Activated naive CD4-positive, alpha-beta T cell treated with Interleukin-2 at 50 U/mL for 16 hours (primary cell): Measurements from ENCODE around the gene EFEMP2.

ENCODE experiments used
- DNase-seq: peaks from one replicate; pipeline ENCODE4 v3.0.0-alpha.2; 2020

Gene EFEMP2

DNA sequence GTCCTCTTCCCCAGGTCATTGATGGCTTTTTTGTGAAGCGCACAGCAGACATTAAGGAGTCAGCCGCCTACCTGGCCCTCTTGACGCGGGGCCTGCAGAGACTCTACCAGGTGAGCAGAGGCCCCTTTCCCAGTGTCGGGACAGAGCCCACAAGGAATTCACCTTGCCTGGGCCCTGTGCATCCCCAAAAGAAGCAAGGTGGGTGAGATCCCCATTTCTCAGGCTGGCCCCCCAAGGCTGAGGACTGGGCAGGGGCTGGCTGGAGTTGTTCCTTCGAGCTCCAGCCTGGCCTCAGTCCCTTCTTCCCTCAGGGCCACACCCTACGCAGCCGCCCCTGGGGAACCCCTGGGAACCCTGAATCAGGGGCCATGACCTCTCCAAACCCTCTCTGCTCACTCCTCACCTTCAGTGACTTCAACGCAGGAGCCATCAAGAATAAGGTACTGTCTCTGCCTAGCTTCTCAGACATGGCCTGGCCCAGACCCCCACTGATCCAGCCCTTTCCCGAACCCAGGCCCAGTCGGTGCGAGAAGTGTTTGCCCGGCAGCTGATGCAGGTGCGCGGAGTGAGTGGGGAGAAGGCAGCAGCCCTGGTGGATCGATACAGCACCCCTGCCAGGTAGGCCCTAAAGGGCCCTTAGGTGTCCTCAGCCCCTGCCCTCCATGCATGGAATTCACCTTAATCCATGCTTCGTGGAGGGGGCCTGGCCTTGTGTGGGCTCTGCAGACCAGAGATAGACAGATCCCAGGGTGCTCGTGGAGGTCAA, 7.7 kb downstream of the EFEMP2 start:
- no peak for DNase-seq

GRCh38 chr11:65863889-65864705, 8.5 kb downstream of the EFEMP2 start:
- DNase-seq: no peak

GRCh38 chr11:65862941-65863888, 9.4 kb downstream of the EFEMP2 start:
- no peak for DNase-seq

- no peak for DNase-seq
These were observed 10.3 kb downstream of the EFEMP2 start for GRCh38 chr11:65862191-65862735.

DNA sequence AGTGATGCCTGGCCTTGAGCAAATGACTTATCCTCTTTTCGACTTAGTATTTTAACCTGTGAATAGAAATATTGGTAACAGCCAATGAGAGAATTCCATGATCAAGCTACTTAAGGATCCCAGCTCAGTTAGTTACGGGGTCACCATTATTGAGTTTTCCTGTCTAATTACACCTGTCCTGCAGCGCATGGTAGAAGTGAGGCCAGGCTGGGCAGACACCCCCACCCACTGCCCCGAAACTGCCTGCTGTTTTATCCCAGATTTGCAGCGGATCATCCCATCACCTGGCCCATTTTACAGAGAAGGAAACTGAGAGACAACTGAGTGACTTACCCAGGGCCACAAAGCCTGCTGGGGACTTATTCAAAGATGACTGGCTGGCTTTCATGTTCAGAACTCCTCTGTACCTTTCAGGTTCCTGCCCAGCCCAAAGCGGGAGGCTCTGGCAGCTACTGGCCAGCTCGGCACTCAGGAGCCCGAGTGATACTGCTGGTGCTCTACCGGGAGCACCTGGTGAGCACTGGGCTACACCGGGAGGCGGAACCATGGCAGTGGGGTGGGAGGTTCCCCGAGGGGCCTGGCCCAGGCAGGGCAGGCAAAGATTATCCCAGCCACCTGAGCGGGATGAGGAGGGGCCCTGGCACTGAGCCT, 10.9 kb downstream of the EFEMP2 start:
- no peak for DNase-seq

DNA sequence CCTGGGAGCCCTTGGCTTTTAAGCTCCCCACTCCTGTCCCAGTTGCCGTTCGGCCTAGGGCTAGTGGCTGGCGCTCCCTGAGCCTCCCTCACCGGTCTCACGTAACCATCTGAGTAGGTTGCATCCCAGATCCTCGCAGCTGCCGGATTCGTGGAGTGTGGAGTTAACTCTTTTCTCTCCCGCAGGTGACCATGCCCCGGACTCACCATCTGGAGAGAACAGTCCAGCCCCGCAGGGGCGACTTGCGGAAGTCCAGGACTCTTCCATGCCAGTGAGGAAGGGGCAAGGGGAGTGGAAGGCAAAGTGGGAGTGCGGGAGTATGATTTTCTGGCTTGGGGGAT, 11.5 kb downstream of the EFEMP2 start:
- no peak for DNase-seq

- peak; percentile 95 for DNase-seq
These were observed 12.1 kb downstream of the EFEMP2 start, which contains the start of gene MUS81 for GRCh38 chr11:65860278-65861164. MUS81 (plus strand) TSS chr11:65860433; CDS start chr11:65860754, 321 bp downstream.

- DNase-seq: peak; percentile 41
These were observed 12.8 kb downstream of the EFEMP2 start for GRCh38 chr11:65859812-65860277.

DNA sequence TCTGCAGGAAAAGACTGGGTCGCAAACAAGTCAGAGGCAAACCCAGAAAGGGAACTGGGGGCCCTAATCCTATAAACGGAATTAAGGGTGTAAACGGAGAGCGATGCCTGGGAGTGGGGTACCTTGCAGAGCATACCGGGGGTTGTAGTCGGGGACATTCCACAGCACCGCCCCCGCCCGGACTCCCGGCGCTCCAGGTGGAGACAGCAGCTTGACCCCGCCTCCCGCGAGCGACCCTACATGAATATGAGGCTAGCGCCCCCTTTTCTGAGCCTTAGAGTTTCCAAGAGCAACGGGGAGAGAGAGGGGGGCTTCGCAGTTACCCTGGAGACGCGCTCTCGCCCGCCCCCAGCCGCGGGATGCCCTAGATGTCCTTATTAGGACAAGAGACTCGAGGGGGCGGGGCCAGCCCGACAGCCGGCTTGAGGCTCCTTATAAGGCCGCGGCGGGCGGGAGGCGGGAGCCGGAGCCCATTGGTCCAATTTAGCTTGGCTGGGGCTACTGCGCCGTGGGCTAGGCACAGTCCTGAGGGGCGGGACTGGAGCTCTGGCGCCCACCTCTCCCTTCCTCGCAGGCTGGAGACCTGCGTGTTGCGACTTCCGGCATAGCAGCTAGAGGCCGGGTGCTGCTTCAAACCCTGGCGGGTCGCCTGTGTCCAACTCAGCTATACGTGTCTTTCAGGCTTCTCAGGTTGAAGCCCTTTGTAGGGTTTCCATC, 13.3 kb downstream of the EFEMP2 start:
- peak; percentile 97 for DNase-seq

- DNase-seq: no peak
These were observed 13.9 kb downstream of the EFEMP2 start for GRCh38 chr11:65858681-65859087.

GRCh38 chr11:65857853-65858680, 14.5 kb downstream of the EFEMP2 start, which contains the start of gene CFL1:
CFL1 (minus strand) TSS chr11:65858180; CDS start chr11:65858099, 81 bp downstream.
- DNase-seq: peak; percentile 97

DNA sequence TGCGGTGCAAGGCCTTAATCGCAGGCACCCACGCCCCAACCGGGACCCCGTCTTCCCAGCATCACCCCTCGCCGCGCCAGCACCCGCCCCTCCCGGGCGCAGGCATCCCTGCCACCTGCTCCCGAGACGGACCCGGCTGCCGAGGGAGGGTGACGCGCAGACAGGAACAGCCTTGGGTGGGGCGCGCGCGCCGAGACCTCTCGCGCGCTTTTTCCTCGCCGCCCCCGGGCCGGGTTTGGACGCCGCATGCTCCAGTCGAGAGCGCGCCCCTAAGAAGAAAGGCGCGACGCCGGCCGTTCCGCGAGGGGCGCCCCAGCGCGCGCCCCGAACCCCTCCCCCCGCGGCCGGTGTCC, 15.1 kb downstream of the EFEMP2 start:
- peak; percentile 66 for DNase-seq

DNA sequence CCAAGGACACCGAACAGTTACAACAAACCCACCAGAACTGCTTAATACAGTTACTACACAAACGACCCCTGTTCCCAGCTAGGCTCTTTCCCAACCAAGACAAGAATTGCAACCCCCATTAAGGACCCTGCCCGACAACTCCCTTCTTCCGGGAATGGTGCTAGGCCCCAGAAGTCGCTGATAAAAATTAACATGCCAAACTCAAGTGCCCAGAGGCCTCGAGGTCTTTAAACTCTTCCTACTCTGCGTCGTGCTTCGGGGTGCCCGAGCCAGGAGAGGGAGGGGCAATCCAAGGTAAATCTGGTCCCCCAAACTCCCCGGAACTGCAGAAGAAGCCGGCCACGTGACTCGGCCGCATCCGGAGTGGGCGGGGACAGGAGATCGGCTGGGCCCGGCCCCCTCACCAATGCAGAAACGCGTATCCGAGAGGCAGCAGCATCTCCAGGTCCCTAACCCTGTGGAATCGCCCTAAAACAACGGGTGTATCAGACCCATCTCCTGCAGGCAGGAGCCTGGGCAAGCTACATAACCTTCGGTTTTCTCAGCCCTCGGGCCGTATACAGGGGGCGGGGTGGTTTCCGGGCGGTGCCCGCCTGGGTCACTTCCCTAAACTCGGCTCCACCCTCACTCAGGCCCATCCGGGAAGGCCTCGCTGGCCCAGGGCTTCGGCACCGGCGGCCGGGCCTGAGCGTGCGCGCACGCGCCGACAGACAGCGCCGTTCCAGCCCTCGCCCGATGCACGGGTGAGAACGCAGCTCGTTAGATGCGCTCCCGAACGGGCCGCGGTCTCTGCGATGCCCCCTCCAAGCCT, 15.7 kb downstream of the EFEMP2 start:
- peak; percentile 85 for DNase-seq

DNA sequence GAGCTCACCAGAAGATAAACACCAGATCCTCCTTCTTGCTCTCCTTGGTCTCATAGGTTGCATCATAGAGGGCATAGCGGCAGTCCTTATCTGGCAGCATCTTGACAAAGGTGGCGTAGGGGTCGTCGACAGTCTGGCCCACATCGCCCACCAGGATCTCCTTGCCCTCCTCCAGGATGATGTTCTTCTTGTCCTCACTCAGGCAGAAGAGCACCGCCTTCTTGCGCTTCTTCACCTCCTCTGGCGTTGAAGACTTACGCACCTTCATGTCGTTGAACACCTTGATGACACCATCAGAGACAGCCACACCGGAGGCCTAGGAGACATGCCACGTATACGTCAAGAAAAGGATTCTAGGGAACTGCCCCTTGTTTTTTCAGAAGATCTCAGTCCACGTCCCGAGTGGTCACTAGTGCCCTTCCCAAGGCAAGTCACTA, 16.7 kb downstream of the EFEMP2 start:
- no peak for DNase-seq

DNA sequence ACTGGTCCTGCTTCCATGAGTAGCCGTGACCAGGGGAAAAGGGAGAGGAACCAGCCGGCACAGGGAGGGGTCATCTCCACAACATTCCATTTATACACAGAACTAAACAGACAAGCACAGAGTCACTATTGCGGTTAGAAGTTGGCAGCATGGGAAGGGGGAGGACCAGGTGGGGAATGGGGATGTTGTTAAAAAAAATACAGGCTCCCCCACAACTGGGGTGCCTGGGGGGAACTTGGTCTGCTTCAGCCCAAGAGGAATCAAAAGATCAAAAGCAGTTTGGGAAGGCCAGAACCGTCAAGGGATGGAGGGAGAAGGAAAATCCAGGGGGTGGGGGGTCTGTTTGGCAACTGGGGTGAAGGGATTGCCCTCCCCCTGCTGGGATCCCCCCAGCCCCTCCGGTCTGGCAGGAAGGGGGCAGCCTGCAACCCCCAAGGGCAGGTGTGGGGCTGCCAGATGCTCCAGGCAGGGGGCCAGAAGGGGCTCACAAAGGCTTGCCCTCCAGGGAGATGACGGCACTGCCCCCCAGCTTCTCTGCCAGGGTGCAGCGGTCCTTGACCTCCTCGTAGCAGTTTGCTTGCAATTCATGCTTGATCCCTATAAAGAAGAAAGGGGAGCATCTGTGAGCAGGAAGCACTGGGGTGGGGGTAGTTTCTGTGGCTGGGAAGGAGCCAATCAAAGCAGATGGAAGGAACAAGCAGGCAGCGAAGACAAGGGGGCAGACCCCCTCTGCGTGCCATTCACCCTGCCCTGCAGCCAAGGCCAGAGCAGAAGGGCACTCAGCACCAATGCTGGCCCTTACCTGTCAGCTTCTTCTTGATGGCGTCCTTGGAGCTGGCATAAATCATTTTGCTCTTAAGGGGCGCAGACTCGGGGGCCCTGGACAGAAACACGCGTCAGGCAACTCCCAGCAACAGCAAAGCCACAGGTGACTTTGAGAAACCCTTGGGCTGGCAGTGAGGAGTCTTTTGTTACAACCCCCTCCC, 17.5 kb downstream of the EFEMP2 start:
- DNase-seq: no peak

GRCh38 chr11:65854161-65854592, 18.4 kb downstream of the EFEMP2 start:
- DNase-seq: no peak
